ENCODE results near the gene DUOX2. TPM values are rescaled to one million over a fixed set of nuclear protein-coding genes. Genes with fewer than 3 reads are reported as not detected.

The DUOX2 gene
- total RNA-seq, 4 donors from 2014 or later: under 0.01 to 0.86 (median 0.10) TPM

- Histone ChIP-seq H3K27me3 (peaks cover 7 to 98% (median 55%) of the 10 kb centered on the region in 4 donors), H3K9me3 (no peaks in the 10 kb centered on the region), H3K27ac (replicated peaks in 1 of 4) (no peak overlapping the region), H3K4me3 (peak overlapping the region in 2 of 4 donors; percentile 12 to 22), H3K4me1 (peaks cover 26 to 55% (median 40%) of the 10 kb centered on the region in 4 donors), H3K36me3 (no peaks in the 10 kb centered on the region)
- DNase-seq (ENCODE audit: extremely low spot score): no peak
- 0% methylated on average over 14 of the region's 58 CpGs for WGBS
- intact Hi-C loops (cut with DNase I): no loop called here
- TF ChIP-seq POLR2A (IDR thresholded peaks at IDR 0.05; ENCODE audit: low read depth) (no peak), CTCF (IDR thresholded peaks at IDR 0.05) (no peak), POLR2AphosphoS5 (IDR thresholded peaks at IDR 0.05) (no peak), EP300 (IDR thresholded peaks at IDR 0.05) (no peak)
Measured at GRCh38 chr15:45112591-45113379, 1.2 kb downstream of the DUOX2 start.

- intact Hi-C loops (cut with DNase I): no loop called here
- Histone ChIP-seq H3K27me3 (peaks cover 7 to 95% (median 49%) of the 10 kb centered on the region in 4 donors), H3K36me3 (no peaks in the 10 kb centered on the region), H3K27ac (replicated peaks in 1 of 4) (no peak overlapping the region), H3K4me1 (peaks cover 21 to 49% (median 34%) of the 10 kb centered on the region in 4 donors), H3K4me3 (peak overlapping the region in 2 of 4 donors; percentile 12 to 22), H3K9me3 (no peaks in the 10 kb centered on the region)
- TF ChIP-seq EP300 (IDR thresholded peaks at IDR 0.05): no peak
- no peak for TF ChIP-seq CTCF (IDR thresholded peaks at IDR 0.05)
- no peak for TF ChIP-seq POLR2AphosphoS5 (IDR thresholded peaks at IDR 0.05)
- no peak for TF ChIP-seq POLR2A (IDR thresholded peaks at IDR 0.05; ENCODE audit: low read depth)
- DNase-seq (ENCODE audit: extremely low spot score): no peak
- WGBS: 8% methylated on average over 13 of the region's 13 CpGs
Measured at GRCh38 chr15:45112143-45112590, 1.8 kb downstream of the DUOX2 start.

GRCh38 chr15:45111390-45112142, 2.4 kb downstream of the DUOX2 start:
- peaks cover under 1 to 95% (median 43%) of the 10 kb centered on the region in 4 donors for H3K27me3 ChIP-seq
- no peak overlapping the region for H3K4me3 ChIP-seq
- WGBS: 6% methylated on average over 29 of the region's 71 CpGs
- H3K9me3 ChIP-seq: no peaks in the 10 kb centered on the region
- DNase-seq (ENCODE audit: extremely low spot score): no peak
- TF ChIP-seq POLR2A (IDR thresholded peaks at IDR 0.05; ENCODE audit: low read depth) (no peak), POLR2AphosphoS5 (IDR thresholded peaks at IDR 0.05) (no peak), CTCF (IDR thresholded peaks at IDR 0.05) (no peak), EP300 (IDR thresholded peaks at IDR 0.05) (no peak)
- no peak overlapping the region for H3K27ac ChIP-seq (replicated peaks in 1 of 4)
- intact Hi-C loops (cut with DNase I): no loop called here
- H3K36me3 ChIP-seq: no peaks in the 10 kb centered on the region
- H3K4me1 ChIP-seq: peaks cover 15 to 43% (median 27%) of the 10 kb centered on the region in 4 donors

GRCh38 chr15:45110256-45110820, 3.6 kb downstream of the DUOX2 start:
- no peak overlapping the region for H3K27ac ChIP-seq (replicated peaks in 1 of 4)
- no peaks in the 10 kb centered on the region for H3K36me3 ChIP-seq
- H3K9me3 ChIP-seq: no peaks in the 10 kb centered on the region
- no peak for TF ChIP-seq POLR2AphosphoS5 (IDR thresholded peaks at IDR 0.05)
- no peak for TF ChIP-seq EP300 (IDR thresholded peaks at IDR 0.05)
- no peak for TF ChIP-seq POLR2A (IDR thresholded peaks at IDR 0.05; ENCODE audit: low read depth)
- TF ChIP-seq CTCF (IDR thresholded peaks at IDR 0.05): no peak
- intact Hi-C loops (cut with DNase I): no loop called here
- H3K4me1 ChIP-seq: peaks cover 14 to 37% (median 23%) of the 10 kb centered on the region in 4 donors
- 29% methylated on average over 8 of the region's 11 CpGs for WGBS
- H3K4me3 ChIP-seq: no peak overlapping the region
- H3K27me3 ChIP-seq: peaks cover 0 to 86% (median 33%) of the 10 kb centered on the region in 4 donors
- no peak for DNase-seq (ENCODE audit: extremely low spot score)

All from esophagus muscularis mucosa (tissue), 4 donors.